Left colon (tissue), 2 donors: ENCODE measurements around the gene NOM1. TPM values are rescaled to one million over a fixed set of nuclear protein-coding genes. Genes with fewer than 3 reads are reported as not detected.
A peak's percentile ranks its signal among the peaks of the same experiment; 100 is the strongest.

ENCODE experiments used
- ATAC-seq: fragments of 200-7000 bp; cut with Tn5 transposase; one replicate; pipeline ENCODE4 v1.9.1; 2020; ENCODE audit warnings: mild to moderate bottlenecking, moderate library complexity
- DNase-seq, 2 donors: peaks; one replicate each; pipeline ENCODE4 v3.0.0-alpha.2; 2020
- intact Hi-C, 2 donors: fragments of 100-400 bp; cut with DNase I in 1 of 2; cut with micrococcal nuclease in 1 of 2; formaldehyde crosslinking; loops; one replicate each; pipeline versions ENCODE4 v1.11.2 to v1.14.0; 2022; cut with DNase I, micrococcal nuclease
- total RNA-seq, 2 donors: library from RNA; stranded (reverse); fragmentation: NEBNext Ultra II Directional; extraction: Animal tissue kit (Norgen Biotek cat#: 25700); gene quantifications; one replicate each; pipeline ENCODE4 v1.2.1, GENCODE V29; 2021
- donor health status: DM: no; HTN: no; CAD: no.
- donor health status: DM: yes; HTN: yes; CAD: no.

Gene NOM1
- total RNA-seq, 2 donors from 2014 or later: 13.3 to 16.1 TPM

- ATAC-seq (peak; percentile 70), DNase-seq (peak; percentile 85 to 92)
- intact Hi-C loops: no loop called here
Measured at GRCh38 chr7:157010588-157011332, 61.2 kb downstream of the NOM1 start, which contains the start of gene MNX1. TSS of gene MNX1 (minus strand) at chr7:157010663. CDS start at chr7:157010350, 313 bp downstream.

- intact Hi-C loops: no loop called here
- no peak for ATAC-seq
- no peak for DNase-seq
Measured at GRCh38 chr7:157011333-157012112, 62.0 kb downstream of the NOM1 start.

DNA sequence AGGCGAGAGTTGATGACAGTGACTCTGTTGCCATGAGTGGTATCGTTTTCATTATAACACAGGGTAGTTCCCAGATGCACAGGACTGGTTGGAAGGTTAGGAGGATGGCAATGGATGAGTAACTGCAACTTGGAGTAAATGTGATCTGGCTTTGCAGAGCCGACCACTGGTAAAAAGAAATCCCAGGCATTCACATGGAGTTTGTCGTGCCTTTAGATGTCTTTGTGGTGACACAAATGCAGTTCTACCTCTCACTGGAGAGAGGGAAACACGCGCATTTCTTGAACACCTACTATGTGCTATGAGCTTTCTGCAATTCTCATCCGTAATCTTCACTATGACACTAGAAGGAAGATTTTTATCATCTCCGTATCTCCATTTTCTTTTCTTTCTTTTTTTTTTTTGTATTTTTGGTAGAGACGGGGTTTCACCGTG is 62.6 kb downstream of the NOM1 start:
- intact Hi-C loops: no loop called here
- ATAC-seq (no peak), DNase-seq (no peak)

DNA sequence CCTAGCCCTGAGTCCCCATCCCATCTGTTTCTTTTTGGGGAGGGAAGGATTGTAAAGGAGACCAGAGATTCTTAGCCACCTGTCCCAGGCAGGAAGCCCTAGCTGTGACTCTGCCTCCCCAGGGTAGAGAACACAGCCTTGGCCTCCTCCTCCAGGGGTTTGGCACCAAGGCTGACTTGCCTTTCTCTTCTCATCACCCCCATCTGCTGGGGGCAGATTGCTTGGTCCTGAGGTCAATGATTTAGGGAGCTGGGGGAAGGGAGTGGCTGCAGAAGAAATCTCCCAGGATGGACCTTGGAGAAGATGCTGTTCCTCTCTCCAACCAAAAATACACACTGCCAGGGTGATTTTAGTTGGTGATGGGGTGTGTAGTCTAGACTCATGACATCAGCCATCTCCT is 63.6 kb downstream of the NOM1 start:
- ATAC-seq (no peak), DNase-seq (no peak)
- intact Hi-C loops: no loop called here

DNA sequence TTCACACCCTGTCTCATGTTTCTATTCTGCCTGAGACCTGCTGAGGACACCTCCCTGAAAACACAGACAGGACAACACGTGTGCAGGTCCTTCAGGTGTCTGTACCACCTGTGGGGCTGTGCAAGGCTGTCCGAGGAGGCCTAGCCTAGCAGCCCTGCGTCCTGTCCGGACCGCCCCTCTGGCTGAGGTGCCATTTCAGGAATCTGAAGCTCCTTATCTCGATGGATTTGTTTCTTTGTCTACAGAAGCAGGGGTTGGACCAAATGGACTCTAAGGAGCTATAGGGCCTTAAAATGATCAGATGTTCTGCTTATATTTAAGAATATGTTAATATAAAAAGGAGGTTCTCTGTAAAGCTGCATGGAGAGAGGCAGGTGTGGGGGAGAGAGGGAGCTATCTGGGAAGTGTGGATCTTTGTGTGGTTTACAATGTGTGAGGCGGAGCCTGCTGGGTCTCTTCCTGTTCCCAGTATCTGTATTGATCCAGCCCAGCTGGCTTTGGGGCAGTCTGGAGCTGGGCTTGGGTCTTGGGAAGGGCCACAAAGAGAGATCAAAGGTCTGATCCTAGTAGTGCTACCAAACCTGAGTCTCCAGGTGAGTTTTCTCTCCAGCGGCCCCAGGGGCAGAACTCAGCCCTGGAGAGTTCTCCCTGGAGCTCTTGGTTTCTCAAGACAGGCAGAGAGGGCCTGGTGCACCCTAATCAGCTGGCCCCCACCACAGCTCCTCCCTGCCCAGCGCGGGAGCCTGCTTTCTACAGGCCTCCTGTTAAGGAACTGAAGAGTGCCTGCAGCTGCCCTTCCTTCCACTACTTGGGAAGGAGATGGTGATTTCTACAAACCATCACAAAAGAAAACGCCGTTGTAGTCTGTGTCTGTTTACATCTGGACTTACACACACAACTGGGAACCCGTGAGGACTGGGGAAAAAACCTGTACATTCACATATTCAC is 64.4 kb downstream of the NOM1 start:
- no peak for DNase-seq
- intact Hi-C loops: no loop called here
- ATAC-seq: peak; percentile 34

GRCh38 chr7:157014635-157015555 is 65.4 kb downstream of the NOM1 start:
- no peak for ATAC-seq
- intact Hi-C loops: no loop called here
- DNase-seq: no peak

DNA sequence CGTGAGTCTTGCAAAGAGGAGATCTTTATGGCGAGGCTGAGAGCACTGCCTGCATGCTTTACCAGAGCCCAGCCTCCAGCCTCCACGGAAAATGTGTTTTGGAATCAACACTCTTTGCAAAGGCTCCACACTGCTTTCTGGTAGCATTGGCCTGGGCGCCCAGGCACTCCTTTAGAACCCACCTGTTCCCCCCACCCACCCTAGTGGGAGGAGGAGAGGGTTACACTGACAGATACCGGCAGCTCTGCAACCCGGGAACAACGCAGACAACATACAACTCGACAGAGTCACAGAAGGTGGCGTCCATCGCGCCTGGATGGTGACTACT is 66.5 kb downstream of the NOM1 start:
- intact Hi-C loops: no loop called here
- ATAC-seq (no peak), DNase-seq (no peak)

GRCh38 chr7:157016352-157017041 is 67.0 kb downstream of the NOM1 start:
- DNase-seq: no peak
- intact Hi-C loops: no loop called here
- ATAC-seq: no peak

DNA sequence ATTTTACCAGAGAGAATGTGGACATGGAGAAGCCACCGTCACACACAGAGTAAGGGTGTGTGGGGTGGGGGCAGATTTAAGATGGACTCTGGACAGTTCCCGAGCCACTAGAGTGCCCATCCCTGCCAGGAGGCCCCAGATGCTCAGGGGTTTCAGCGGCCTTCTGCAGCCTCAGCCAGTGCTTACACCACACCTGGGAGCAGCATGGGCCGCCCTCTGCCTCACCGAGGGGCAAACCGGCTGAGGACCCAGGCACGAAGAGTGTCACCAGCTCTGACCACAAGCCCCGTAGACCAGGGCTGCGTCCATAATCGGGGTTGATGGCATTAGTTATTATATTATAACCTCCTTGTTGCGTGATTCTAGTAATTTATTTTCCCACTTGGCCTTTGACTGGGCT is 67.6 kb downstream of the NOM1 start:
- intact Hi-C loops: no loop called here
- ATAC-seq (no peak), DNase-seq (no peak)

GRCh38 chr7:157017603-157018327 is 68.3 kb downstream of the NOM1 start:
- intact Hi-C loops: no loop called here
- no peak for ATAC-seq

DNA sequence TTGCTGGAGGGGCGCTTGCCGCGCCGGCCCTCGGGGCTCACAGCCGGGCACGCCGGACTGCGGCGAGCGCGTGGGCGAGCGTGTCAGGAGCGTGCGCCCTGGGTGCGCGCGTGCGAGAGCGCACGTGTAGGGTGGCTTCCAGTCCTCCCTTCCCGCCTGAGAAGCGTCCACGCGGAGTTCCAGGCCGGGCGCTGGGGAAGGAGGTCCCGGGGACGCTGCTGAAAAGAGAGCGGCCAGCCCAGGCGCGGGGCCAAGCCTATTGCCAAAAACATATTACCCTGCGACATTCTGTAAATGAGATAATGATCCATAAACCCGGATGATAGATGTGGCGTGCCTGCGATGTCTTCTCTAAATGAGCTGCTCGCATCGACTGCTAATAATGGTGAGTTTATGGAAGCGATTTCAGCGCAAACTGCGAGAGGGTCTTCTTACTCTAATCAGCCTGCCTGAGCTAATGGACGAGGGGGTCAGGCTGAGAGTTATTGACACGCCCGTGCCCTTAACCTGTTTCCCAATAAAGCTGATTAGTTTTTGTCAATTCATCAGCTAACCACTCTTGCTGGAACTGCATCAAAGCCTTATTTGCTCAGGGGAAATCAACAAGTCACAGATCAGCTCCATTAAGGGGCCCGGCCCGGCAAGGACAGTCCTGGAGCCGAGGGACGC is 69.0 kb downstream of the NOM1 start:
- DNase-seq: no peak
- no peak for ATAC-seq
- intact Hi-C loops: no loop called here

More at GRCh38 chr7:157017603-157018327, 68.3 kb downstream of the NOM1 start:
- no peak for DNase-seq

DNA sequence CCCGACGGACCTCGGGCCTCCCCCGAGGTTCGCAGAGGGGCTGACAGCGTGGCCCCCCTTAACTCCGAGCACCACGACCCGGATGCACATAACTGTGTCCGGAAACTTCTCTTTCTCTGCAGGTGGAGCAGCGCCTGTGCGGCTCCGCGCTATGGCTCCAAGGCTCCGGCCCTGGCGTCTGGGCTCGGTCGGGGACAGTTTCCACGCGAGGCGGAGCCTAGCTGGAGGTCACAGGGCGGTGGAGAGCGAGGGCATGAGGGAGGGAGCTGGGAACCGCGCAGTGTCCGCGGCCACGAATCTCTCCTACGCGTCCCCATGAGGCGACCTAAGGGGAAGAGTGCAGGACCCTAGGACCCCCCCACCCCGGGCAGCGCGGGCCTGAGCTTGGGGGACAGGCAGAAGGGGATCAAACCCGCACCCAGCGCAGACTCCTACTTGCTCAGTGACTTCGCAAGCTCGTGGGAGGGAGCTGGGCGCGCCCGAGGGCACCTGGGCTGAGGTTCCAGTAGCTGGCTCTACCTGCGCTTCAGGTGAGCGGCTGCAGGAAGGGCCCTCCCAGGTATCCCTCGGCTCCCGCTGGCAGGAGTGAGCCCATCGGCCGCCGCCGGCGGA is 69.6 kb downstream of the NOM1 start:
- ATAC-seq (peak; percentile 48), DNase-seq (no peak)
- intact Hi-C loops: no loop called here

GRCh38 chr7:157019718-157020451 is 70.4 kb downstream of the NOM1 start:
- ATAC-seq (no peak), DNase-seq (no peak)
- intact Hi-C loops: no loop called here

GRCh38 chr7:157020514-157021070 is 71.1 kb downstream of the NOM1 start:
- DNase-seq: no peak
- peak; percentile 20 for ATAC-seq
- intact Hi-C loops: no loop called here
